ENCODE results near the gene OTOG.

Gene OTOG

GRCh38 chr11:17633987-17634775 is 87.1 kb downstream of the OTOG start:
- DNase-seq (ENCODE audit: low read depth) = no peak

GRCh38 chr11:17634776-17635550 is 87.9 kb downstream of the OTOG start:
- DNase-seq (ENCODE audit: low read depth) = no peak

GRCh38 chr11:17635551-17635938 is 88.5 kb downstream of the OTOG start:
- no peak for DNase-seq (ENCODE audit: low read depth)

DNA sequence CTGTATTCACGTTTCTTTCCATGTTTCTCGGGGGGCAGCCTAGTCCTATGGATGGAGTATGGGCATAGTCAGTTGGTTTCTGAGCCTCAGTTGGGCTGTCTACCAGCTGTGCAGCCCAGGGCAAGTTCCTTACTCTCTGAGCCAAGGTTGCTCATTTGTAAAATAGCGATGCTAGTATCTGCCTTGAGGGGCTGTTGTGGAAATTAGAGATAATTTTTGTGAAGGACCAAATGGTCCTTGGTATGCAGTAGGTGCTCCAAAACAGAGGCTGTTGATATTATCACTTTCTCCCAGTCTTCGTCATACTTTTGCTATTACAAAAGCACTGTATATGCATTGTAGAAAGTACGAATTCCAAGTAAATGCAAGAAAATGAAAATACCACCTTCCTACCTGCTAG is 89.7 kb downstream of the OTOG start:
- DNase-seq (ENCODE audit: low read depth) = no peak

DNA sequence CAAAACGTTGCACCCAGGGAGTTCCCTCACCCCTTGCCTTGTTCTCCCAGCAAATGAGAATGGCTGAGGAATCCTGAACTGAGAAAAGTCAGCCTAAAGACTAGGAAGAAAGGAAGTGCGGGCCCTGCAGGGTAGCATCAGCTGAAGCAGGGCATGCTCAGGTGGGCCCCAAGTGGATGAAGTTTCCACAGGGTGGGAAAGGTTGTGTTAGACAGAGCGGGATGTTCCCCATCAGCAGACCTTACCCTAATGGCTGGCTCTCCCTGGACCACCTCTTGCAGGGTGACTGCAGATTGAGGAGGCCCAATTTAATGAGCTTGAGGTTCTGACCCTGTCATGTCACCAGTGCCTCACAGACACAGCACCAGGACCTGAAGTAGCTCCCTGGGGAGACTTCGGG is 90.8 kb downstream of the OTOG start:
- DNase-seq (ENCODE audit: low read depth) = no peak

DNA sequence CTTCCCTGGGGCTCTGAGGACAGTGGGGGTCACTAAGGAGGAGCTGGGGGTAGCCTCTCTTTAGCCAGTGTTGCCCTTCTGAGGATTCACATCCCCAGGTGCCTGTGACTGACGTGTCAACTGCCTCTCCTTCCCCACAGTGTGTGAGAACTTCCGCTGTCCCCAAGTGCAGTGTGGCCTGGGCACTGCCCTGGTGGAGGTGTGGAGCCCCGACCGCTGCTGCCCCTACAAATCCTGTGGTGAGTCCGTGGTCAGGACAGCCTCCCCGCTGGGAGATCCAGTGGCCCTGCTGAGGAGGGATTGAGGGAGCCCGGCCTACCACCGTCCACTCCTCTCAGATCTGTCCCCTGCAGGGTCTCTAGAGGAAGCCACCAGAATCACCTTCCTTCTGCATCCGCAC is 91.3 kb downstream of the OTOG start:
- no peak for DNase-seq (ENCODE audit: low read depth)

DNA sequence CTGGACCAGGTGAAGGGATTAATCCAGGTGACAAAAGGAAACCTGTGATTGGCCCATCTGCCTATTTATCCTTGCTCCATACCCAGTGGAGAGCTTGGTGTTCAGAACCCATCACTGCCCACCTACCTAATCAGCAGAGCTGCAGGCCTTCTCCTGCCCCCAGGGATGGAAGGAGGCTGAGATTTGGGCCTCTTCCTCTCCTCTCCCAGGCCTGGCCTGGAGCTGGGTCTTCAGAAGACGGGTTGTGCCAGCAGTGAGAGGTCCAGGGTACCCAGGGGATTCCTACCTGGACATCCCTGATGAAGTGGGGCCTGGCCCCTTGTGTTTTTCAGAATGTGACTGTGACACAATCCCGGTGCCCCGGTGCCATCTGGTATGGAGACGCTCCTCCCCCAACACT is 92.0 kb downstream of the OTOG start:
- DNase-seq (ENCODE audit: low read depth) = no peak

- no peak for DNase-seq (ENCODE audit: low read depth)
These were observed 92.7 kb downstream of the OTOG start for GRCh38 chr11:17639781-17640180.

DNA sequence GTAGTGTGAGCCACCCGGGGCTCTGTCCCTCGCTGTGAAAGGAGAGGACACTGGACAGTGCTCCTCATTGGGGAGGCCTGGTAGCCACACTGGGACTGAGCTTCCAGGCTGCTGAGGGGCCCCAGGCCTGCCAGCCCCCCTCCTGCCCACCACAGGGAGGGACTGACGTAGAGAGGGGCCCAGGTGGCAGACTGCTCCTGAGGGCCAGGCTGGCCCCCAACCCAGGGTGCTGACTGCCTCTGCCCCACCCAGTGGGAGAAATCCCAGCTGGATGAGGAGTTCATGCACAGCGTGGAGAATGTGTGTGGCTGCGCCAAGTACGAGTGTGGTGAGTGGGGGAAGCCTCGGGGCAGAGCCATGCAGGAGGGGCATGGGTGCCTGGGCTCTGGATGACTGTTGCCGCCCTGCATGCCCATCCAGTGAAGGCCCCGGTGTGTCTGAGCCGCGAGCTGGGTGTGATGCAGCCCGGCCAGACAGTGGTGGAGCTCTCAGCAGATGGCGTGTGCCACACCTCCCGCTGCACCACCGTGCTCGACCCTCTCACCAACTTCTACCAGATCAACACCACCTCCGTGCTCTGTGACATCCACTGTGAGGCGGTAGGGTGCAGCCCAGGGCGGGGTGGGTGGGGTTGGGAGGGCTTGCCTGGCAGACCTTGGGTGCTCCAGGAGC is 93.6 kb downstream of the OTOG start:
- no peak for DNase-seq (ENCODE audit: low read depth)

- DNase-seq (ENCODE audit: low read depth) = no peak
These were observed 94.8 kb downstream of the OTOG start for GRCh38 chr11:17641792-17642350.

DNA sequence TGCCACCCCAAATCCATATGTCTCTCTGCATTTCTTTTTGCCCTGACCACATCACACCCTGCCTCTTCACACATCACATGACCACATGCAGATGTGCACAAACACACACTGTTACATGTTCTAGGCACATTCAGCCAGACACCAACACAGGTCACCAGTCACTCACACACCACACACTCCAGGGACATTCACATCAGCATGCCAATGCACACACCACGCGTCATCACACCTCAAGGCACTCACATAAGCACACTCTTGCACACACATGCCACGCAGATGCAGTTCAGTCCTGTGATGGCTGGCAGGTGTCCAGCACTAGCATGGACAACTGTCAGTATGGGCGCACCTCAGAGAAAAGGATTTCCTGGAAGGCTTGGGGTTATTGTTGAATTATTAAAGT is 95.3 kb downstream of the OTOG start:
- DNase-seq (ENCODE audit: low read depth) = no peak

- DNase-seq (ENCODE audit: low read depth) = no peak
These were observed 95.9 kb downstream of the OTOG start for GRCh38 chr11:17642980-17643379.

DNA sequence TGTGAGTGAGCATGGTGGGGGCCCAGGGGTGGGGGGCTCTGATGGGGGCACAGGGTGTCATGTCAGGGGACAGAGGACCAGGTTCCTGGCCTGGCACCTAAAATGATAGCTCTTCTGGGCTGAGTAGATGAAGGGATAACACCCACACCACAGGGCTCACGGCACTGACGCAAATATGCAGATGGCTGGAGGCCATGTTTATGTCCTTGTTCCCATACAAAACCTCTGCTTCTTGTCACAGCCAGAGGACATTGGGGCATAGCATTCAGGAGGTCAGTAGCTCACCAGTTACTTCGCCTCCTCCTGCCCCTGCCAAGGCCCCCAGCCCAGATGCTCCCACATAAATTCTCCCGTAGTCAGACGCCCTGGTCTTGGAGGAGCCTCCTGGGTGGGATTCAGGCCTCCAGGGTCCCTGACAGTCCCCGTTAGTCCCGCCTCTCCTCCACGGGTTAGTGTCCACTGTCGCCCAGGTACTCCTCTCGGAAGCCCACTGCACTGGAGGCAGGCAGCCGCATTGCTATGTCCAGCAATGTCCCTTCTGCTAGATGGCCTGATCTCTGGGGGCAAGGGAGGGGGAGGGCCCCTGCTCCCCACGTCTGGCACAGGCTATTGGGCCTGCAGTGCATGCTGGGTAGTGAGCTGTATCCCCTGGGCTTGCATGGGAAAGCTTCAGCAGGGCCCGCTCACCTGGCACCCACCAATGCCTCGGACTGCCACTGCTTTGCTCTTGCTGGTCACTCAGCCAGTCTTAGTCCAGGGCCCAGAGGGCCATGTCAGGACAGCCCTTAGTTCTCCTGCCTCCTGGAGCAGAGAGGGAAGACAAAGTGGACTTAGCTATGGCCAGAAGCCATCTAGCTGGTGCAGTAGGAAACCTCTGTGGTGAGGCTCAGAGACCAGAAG is 96.7 kb downstream of the OTOG start:
- DNase-seq (ENCODE audit: low read depth) = no peak

GRCh38 chr11:17645190-17645970 is 98.3 kb downstream of the OTOG start:
- DNase-seq (ENCODE audit: low read depth) = no peak

- DNase-seq (ENCODE audit: low read depth) = no peak
These were observed 99.5 kb downstream of the OTOG start for GRCh38 chr11:17646451-17647145.

DNA sequence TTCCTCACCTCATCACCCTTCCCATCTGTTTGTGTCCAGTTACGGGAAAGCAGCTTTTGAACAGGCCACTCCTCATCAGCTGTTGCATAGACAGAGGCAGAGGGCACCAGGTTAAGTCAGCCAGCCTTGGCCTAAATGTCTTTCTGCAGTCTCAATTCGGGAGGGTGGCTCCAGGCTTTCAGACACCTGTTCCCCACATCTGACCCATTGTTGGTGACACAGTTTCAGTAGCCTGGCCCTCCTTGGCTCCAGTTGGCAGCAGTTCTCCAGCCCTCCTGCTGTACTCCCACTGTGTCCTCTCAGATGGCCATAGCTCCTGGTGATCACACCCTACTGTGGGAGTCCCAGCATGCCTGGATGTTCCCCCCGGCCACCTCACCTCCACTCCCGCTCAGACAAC is 101.5 kb downstream of the OTOG start:
- DNase-seq (ENCODE audit: low read depth) = no peak

DNA sequence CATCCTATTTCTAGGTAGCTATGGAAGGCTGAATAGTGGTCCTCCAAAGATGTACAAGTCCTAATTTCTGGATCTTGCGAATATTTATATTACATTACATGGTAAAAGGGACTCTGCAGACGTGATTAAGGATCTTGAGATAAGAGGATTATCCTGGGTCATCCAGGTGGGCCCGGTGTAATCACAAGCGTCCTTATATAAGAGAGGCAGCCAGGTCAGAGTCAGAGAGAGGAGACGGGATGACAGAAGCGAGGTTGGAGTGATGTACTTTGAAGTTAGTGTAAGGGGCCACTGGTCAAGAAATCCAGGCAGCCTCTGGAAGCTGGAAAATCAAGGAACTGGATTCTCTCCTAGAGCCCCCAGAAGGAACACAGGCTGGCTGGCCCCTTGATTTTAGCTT is 102.2 kb downstream of the OTOG start:
- no peak for DNase-seq (ENCODE audit: low read depth)

GRCh38 chr11:17649696-17650095 is 102.6 kb downstream of the OTOG start:
- no peak for DNase-seq (ENCODE audit: low read depth)

DNA sequence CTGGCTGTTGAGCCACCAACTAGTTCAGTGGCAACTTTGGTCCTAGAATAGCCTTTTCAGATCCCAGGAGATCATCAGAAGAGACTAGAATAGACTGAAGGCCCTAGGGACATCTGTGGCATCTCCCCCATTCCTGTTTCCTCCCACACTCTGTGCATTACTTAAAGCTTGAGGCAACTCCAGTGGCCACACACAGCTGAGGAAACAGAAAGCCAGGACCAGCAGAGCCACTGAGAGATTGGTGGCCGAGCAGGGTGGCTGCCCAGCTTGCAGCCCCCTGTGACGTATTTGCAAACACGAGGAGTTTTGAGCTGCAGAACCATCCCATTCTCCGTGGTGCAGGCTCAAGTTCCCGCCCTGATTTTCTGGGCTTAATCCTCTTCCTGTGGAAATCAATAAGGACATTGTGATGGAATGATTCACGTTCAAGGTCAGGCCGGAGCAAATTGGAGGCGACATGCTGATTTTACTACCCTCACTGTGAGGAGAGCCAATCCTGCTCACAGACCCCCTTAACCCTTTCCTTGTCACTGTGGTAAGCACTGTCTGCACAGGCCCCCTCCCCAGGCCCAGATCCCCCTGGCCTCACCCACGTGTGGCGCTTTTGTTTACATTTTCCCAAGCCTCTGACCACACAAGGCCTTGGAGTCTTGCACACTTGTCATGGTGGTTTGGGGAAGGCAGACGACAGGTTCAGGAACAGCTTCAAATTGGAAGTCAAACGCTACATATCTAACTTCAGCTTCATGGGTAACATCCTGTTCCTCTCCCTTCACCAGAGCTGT is 103.3 kb downstream of the OTOG start:
- no peak for DNase-seq (ENCODE audit: low read depth)
